Keratinocyte (primary cell): Measurements from ENCODE around the gene CDK5RAP3. TPM values are rescaled to one million over a fixed set of nuclear protein-coding genes. Genes with fewer than 3 reads are reported as not detected.

ENCODE experiments used
- DNase-seq: peaks from one replicate; pipeline ENCODE4 v3.0.0-alpha.2; 2011; ENCODE audit warnings: low read depth, missing footprints, low spot score
- FAIRE-seq: peaks from 2 replicates; lab custom pipeline; 2011; peaks lifted over from hg19 to GRCh38; lab: Jason Lieb, UNC
- H2AFZ ChIP-seq: 2 replicates; pipeline ENCODE4 v1.6.0; 2012; ENCODE audit warnings: low read length, control low read depth, inconsistent platforms; ENCODE audit not compliant: control insufficient read depth
- H3K27ac ChIP-seq: 2 replicates; pipeline ENCODE4 v1.5.1; 2011; ENCODE audit warnings: low read length; ENCODE audit not compliant: control insufficient read depth, insufficient read depth
- H3K27me3 ChIP-seq: 3 replicates; pipeline ENCODE4 v1.6.0; 2011; ENCODE audit warnings: low read length; ENCODE audit not compliant: control insufficient read depth, insufficient read depth; ENCODE audit errors: extremely low read depth
- H3K36me3 ChIP-seq, 2 experiments: 2 replicates in 1 of 2; 3 replicates in 1 of 2; pipeline ENCODE4 v1.5.1; 2011; ENCODE audit warnings: low read length in 2 of 2, mild to moderate bottlenecking in 1 of 2; ENCODE audit not compliant: control insufficient read depth in 2 of 2, insufficient read depth in 2 of 2; ENCODE audit errors: extremely low read depth in 1 of 2
- H3K4me1 ChIP-seq: 3 replicates; pipeline ENCODE4 v1.5.1; 2011; ENCODE audit warnings: low read length; ENCODE audit not compliant: control insufficient read depth, insufficient read depth; ENCODE audit errors: extremely low read depth
- H3K4me2 ChIP-seq: 3 replicates; pipeline ENCODE4 v1.6.0; 2011; ENCODE audit warnings: low read depth, low read length; ENCODE audit not compliant: control insufficient read depth, insufficient read depth; ENCODE audit errors: extremely low read depth
- H3K4me3 ChIP-seq, 3 experiments: fragments of 200-600 bp in 1 of 3; sonication (generic) in 1 of 3; 2 replicates in 2 of 3; 3 replicates in 1 of 3; pipeline ENCODE4 v1.5.1; 2011 to 2016; ENCODE audit warnings: low read length in 3 of 3, mild to moderate bottlenecking in 3 of 3, control low read depth in 2 of 3, inconsistent platforms in 1 of 3, low read depth in 1 of 3, mixed read lengths in 1 of 3, mixed run types in 1 of 3, moderate library complexity in 1 of 3; ENCODE audit not compliant: control insufficient read depth in 2 of 3, insufficient read depth in 2 of 3; ENCODE audit errors: extremely low read depth in 1 of 3
- H3K79me2 ChIP-seq: 2 replicates; pipeline ENCODE4 v1.6.0; 2012; ENCODE audit warnings: low read length; ENCODE audit not compliant: control insufficient read depth, insufficient read depth
- H3K9ac ChIP-seq: 3 replicates; pipeline ENCODE4 v1.6.0; 2011; ENCODE audit warnings: low read length; ENCODE audit not compliant: control insufficient read depth, insufficient read depth; ENCODE audit errors: extremely low read depth
- H3K9me1 ChIP-seq: 3 replicates; pipeline ENCODE4 v1.6.0; 2011; ENCODE audit warnings: low read length; ENCODE audit not compliant: control insufficient read depth, insufficient read depth; ENCODE audit errors: extremely low read depth
- H3K9me3 ChIP-seq: 2 replicates; pipeline ENCODE4 v1.5.1; 2012; ENCODE audit warnings: low read depth, low read length; ENCODE audit not compliant: control insufficient read depth
- H4K20me1 ChIP-seq: 3 replicates; pipeline ENCODE4 v1.6.0; 2011; ENCODE audit warnings: low read length; ENCODE audit not compliant: control insufficient read depth, insufficient read depth; ENCODE audit errors: extremely low read depth
- EZH2 ChIP-seq: IDR thresholded peaks from one replicate; pipeline ENCODE4 v1.6.1; 2012; ENCODE audit warnings: inconsistent platforms, mild to moderate bottlenecking, low read length, moderate library complexity
- dilution Hi-C: fragments of 300-500 bp; cut with MboI; formaldehyde crosslinking; loops from one replicate; pipeline ENCODE4 v1.7.0; 2020; ENCODE audit warnings: low sequenced_read_pairs; ENCODE audit not compliant: extremely low pct_ligation_motif_present
- polyA plus RNA-seq, 5 experiments: library from polyadenylated mRNA; depleted of rRNA in 3 of 5; stranded (reverse) in 3 of 5; stranded (forward) in 1 of 5; unstranded in 1 of 5; fragments of >200 nt; gene quantifications; 1 replicate in 1 of 5; 2 replicates in 3 of 5; 3 replicates in 1 of 5; pipeline versions ENCODE4 v1.2.1 to v1.2.3, GENCODE V29; 2011 to 2012; ENCODE audit warnings: missing spikeins in 2 of 5, low read depth in 1 of 5, low replicate concordance in 1 of 5
- TF ChIP-seq, protein P1 (sequence below), 3 experiments: IDR thresholded peaks in 1 of 3; conservative IDR thresholded peaks in 1 of 3; optimal IDR thresholded peaks in 1 of 3; 2 replicates in 2 of 3; 3 replicates in 1 of 3; pipeline versions ENCODE3 to v1.5.1; 2011; ENCODE audit warnings: low read length in 3 of 3, mild to moderate bottlenecking in 3 of 3, moderate library complexity in 2 of 3, control low read depth in 1 of 3, inconsistent platforms in 1 of 3; ENCODE audit not compliant: insufficient read depth in 2 of 3; ENCODE audit errors: extremely low read depth in 1 of 3

CDK5RAP3 gene
- polyA plus RNA-seq, 1 donor (not counting 4 experiments of a cell fraction or from before 2014, with no cell fraction given): 63.9 TPM

DNA sequence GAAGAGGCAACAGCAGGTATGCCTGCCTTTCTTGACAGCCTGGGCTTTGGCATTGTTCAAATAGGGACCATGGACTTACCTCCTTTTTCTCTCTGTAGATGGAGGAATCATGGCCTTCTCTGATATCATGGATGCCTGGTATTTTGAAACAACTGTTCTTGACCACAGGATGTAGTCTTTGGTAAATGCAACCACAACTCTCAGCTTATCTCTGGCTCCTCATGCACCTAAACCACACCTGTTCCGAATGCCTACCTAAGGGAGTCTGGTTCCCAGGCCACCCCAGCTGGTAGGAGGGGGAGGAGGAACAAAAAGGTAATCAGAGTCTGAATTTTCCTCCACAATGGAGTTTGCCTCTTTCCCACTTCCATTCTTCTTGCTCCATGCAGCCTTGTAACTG, 18.8 kb downstream of the CDK5RAP3 start:
- no peaks in the 10 kb centered on the region for H4K20me1 ChIP-seq
- no peak overlapping the region for H3K9ac ChIP-seq
- no peaks in the 10 kb centered on the region for H3K27me3 ChIP-seq
- no peak overlapping the region for H3K4me3 ChIP-seq
- dilution Hi-C loops: no loop called here
- H3K27ac ChIP-seq: no peak overlapping the region
- H3K79me2 ChIP-seq: no peaks in the 10 kb centered on the region
- H3K9me3 ChIP-seq: no peaks in the 10 kb centered on the region
- no peak overlapping the region for H2AFZ ChIP-seq
- no peaks in the 10 kb centered on the region for H3K36me3 ChIP-seq
- DNase-seq: no peak
- H3K9me1 ChIP-seq: no peaks in the 10 kb centered on the region
- H3K4me2 ChIP-seq: no peak overlapping the region
- H3K4me1 ChIP-seq: no peaks in the 10 kb centered on the region
- TF ChIP-seq, protein P1, sequence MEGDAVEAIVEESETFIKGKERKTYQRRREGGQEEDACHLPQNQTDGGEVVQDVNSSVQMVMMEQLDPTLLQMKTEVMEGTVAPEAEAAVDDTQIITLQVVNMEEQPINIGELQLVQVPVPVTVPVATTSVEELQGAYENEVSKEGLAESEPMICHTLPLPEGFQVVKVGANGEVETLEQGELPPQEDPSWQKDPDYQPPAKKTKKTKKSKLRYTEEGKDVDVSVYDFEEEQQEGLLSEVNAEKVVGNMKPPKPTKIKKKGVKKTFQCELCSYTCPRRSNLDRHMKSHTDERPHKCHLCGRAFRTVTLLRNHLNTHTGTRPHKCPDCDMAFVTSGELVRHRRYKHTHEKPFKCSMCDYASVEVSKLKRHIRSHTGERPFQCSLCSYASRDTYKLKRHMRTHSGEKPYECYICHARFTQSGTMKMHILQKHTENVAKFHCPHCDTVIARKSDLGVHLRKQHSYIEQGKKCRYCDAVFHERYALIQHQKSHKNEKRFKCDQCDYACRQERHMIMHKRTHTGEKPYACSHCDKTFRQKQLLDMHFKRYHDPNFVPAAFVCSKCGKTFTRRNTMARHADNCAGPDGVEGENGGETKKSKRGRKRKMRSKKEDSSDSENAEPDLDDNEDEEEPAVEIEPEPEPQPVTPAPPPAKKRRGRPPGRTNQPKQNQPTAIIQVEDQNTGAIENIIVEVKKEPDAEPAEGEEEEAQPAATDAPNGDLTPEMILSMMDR (optimal IDR thresholded peaks at IDR 0.05 in 1 of 3, IDR thresholded peaks at IDR 0.05 in 1 of 3, conservative IDR thresholded peaks at IDR 0.05 in 1 of 3; ENCODE audit: extremely low read depth in 1 of 3, insufficient read depth in 2 of 3, low read length in 3 of 3): no peak
- TF ChIP-seq EZH2: no peak
- FAIRE-seq: no peak

DNA sequence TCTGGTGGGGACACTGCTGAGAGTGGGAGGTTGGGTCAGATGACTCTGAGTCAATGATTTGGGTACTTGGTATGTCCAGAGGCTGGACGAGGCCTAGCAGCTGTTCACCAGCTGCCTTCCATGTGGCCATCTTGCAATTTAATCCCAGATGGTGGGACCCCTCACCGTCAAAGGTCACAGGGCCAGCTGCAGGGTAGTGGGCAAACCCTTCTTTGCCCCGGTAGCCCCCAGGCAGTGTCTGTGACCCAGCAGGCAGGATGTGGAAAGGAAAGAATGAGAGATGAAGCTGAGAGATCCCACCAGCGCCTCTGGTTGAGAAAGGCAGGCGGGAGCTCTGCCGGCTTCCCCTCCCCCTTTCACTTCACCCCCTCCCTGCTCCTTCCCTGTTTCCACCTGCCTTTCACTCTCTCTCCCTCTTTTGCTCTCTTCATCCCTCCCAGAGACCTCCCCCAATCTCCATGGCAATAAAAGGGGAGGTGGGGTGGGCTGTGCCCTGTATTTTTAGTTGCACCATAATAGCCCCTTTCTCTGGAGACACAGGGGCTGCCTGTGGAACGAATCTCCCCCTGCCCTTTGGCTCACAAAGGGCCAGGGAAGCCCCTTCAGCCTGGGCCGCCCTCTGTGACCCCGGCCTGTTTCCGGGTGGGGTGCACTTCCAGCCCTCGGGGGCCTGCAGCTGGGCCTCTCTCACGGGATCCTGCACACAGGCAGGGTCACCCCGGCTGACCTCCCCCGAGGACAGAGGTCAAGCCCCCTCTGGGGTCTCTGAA, 20.2 kb downstream of the CDK5RAP3 start:
- no peaks in the 10 kb centered on the region for H3K4me1 ChIP-seq
- H4K20me1 ChIP-seq: no peaks in the 10 kb centered on the region
- H3K9me3 ChIP-seq: no peaks in the 10 kb centered on the region
- FAIRE-seq (no peak), DNase-seq (no peak)
- no peak overlapping the region for H3K4me3 ChIP-seq
- H2AFZ ChIP-seq: no peak overlapping the region
- H3K9ac ChIP-seq: no peak overlapping the region
- H3K36me3 ChIP-seq: no peaks in the 10 kb centered on the region
- H3K4me2 ChIP-seq: no peak overlapping the region
- H3K27me3 ChIP-seq: no peaks in the 10 kb centered on the region
- H3K79me2 ChIP-seq: no peaks in the 10 kb centered on the region
- TF ChIP-seq, protein P1 (optimal IDR thresholded peaks at IDR 0.05 in 1 of 3, IDR thresholded peaks at IDR 0.05 in 1 of 3, conservative IDR thresholded peaks at IDR 0.05 in 1 of 3; ENCODE audit: extremely low read depth in 1 of 3, insufficient read depth in 2 of 3, low read length in 3 of 3): no peak
- no peak for TF ChIP-seq EZH2
- H3K27ac ChIP-seq: no peak overlapping the region
- dilution Hi-C loops: no loop called here
- H3K9me1 ChIP-seq: no peaks in the 10 kb centered on the region
